ENCODE results near the gene FAM177A1.
A peak's percentile ranks its signal among the peaks of the same experiment; 100 is the strongest.

Gene FAM177A1

DNA sequence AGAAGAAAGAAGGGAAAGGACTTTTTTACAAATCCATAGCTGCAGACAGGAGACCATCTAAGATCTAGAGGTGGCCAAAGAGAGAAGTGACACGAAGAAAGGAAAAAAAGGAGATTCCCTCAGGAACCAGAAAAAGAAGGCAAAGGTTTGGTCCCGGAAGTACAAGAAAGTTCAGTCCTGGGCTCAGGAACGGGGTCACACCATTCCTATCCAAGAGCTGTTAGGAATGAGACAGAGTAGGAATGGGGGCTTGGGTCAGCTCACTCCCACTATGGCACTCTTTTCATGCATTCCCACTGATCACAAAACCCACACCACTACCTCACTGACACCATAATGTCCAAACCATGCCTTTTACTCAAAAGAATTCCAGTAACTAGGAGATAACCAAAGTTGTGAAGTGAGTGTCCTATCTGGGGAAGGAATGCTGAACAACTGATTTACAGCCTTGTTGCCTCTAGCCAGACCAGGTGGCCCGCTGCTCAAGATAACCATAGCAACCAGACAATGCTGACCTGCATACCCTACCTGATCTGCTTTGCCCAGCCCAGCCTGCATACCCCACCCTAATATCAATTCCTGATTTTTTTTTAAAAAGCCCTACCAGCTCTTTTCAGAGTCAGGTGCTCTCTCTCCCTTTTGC is 67.4 kb downstream of the FAM177A1 start:
- no peak overlapping the region for H3K27ac ChIP-seq (ENCODE audit: extremely low read depth, low read depth, low read length)
- ChIA-PET CTCF (interaction anchor here (1.2 kb wide), 1 partner anchor 782 kb away, joined by 4 read pairs; no protein-coding TSS in a partner anchor), POLR2A (interaction anchor here (0.6 to 1.0 kb wide), 2 partner anchors 8 to 10 kb away, joined by 3 read pairs; partner anchors contain the start of genes PPP2R3C and PRORP)
- TF ChIP-seq PRDM6 (tag by site-specific recombination; IDR thresholded peaks at IDR 0.05) (no peak), ZNF600 (tag by site-specific recombination; IDR thresholded peaks at IDR 0.05) (no peak), ZNF335 (tag by site-specific recombination; conservative IDR thresholded peaks at IDR 0.05) (no peak), ZBTB48 (tag by site-specific recombination; IDR thresholded peaks at IDR 0.05) (no peak), MZF1 (tag by site-specific recombination; IDR thresholded peaks at IDR 0.05; ENCODE audit: borderline replicate concordance) (no peak), ZNF785 (tag by site-specific recombination; IDR thresholded peaks at IDR 0.05) (no peak), KLF8 (tag by site-specific recombination; IDR thresholded peaks at IDR 0.05) (no peak), ZNF792 (tag by site-specific recombination; IDR thresholded peaks at IDR 0.05) (no peak), ZNF211 (tag by site-specific recombination; IDR thresholded peaks at IDR 0.05; ENCODE audit: low read depth) (no peak), SP7 (tag by site-specific recombination; IDR thresholded peaks at IDR 0.05) (no peak)
- TF ChIP-seq, protein P1, sequence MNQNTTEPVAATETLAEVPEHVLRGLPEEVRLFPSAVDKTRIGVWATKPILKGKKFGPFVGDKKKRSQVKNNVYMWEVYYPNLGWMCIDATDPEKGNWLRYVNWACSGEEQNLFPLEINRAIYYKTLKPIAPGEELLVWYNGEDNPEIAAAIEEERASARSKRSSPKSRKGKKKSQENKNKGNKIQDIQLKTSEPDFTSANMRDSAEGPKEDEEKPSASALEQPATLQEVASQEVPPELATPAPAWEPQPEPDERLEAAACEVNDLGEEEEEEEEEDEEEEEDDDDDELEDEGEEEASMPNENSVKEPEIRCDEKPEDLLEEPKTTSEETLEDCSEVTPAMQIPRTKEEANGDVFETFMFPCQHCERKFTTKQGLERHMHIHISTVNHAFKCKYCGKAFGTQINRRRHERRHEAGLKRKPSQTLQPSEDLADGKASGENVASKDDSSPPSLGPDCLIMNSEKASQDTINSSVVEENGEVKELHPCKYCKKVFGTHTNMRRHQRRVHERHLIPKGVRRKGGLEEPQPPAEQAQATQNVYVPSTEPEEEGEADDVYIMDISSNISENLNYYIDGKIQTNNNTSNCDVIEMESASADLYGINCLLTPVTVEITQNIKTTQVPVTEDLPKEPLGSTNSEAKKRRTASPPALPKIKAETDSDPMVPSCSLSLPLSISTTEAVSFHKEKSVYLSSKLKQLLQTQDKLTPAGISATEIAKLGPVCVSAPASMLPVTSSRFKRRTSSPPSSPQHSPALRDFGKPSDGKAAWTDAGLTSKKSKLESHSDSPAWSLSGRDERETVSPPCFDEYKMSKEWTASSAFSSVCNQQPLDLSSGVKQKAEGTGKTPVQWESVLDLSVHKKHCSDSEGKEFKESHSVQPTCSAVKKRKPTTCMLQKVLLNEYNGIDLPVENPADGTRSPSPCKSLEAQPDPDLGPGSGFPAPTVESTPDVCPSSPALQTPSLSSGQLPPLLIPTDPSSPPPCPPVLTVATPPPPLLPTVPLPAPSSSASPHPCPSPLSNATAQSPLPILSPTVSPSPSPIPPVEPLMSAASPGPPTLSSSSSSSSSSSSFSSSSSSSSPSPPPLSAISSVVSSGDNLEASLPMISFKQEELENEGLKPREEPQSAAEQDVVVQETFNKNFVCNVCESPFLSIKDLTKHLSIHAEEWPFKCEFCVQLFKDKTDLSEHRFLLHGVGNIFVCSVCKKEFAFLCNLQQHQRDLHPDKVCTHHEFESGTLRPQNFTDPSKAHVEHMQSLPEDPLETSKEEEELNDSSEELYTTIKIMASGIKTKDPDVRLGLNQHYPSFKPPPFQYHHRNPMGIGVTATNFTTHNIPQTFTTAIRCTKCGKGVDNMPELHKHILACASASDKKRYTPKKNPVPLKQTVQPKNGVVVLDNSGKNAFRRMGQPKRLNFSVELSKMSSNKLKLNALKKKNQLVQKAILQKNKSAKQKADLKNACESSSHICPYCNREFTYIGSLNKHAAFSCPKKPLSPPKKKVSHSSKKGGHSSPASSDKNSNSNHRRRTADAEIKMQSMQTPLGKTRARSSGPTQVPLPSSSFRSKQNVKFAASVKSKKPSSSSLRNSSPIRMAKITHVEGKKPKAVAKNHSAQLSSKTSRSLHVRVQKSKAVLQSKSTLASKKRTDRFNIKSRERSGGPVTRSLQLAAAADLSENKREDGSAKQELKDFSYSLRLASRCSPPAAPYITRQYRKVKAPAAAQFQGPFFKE (tag by site-specific recombination; IDR thresholded peaks at IDR 0.05; ENCODE audit: borderline replicate concordance), result no peak
- H3K4me1 ChIP-seq (ENCODE audit: control insufficient read depth, insufficient read depth, low read length), result no peaks in the 10 kb centered on the region
- peaks cover 30 to 59% of the 10 kb centered on the region in 2 experiments for H3K36me3 ChIP-seq (ENCODE audit: control insufficient read depth in 2 of 2, insufficient read depth in 1 of 2, low read length in 2 of 2)
- no peak overlapping the region for H3K4me3 ChIP-seq (ENCODE audit: low read depth, low read length)
- H3K9me3 ChIP-seq (ENCODE audit: control insufficient read depth, insufficient read depth, low read depth, low read length), result no peaks in the 10 kb centered on the region

- Histone ChIP-seq H3K27ac (ENCODE audit: extremely low read depth, low read depth, low read length) (no peak overlapping the region), H3K4me1 (ENCODE audit: control insufficient read depth, insufficient read depth, low read length) (no peaks in the 10 kb centered on the region), H3K4me3 (ENCODE audit: low read depth, low read length) (no peak overlapping the region), H3K36me3 (ENCODE audit: control insufficient read depth in 2 of 2, insufficient read depth in 1 of 2, low read length in 2 of 2) (peaks cover 24 to 59% of the 10 kb centered on the region in 2 experiments), H3K9me3 (ENCODE audit: control insufficient read depth, insufficient read depth, low read depth, low read length) (no peaks in the 10 kb centered on the region)
- POLR2A ChIA-PET, result no interaction called here
- TF ChIP-seq ATF2 (tag by site-specific recombination; IDR thresholded peaks at IDR 0.05; ENCODE audit: low read depth), result peak; percentile 49; the same call in 1 of the 2 replicates
- TF ChIP-seq ZBTB49 (tag by site-specific recombination; IDR thresholded peaks at IDR 0.05; ENCODE audit: low read depth), result no peak
- CTCF ChIA-PET, result interaction anchor here (0.6 kb wide), 1 partner anchor 68 kb away, joined by 3 read pairs; the partner anchor contains the start of gene FAM177A1
Observed at GRCh38 chr14:35114036-35114435, 68.0 kb downstream of the FAM177A1 start.
